RWPE2 (cell line): ENCODE measurements around the gene SUSD2.
A peak's percentile ranks its signal among the peaks of the same experiment; 100 is the strongest.

Experiments used
- ATAC-seq: fragments of 200-7000 bp; cut with Tn5 transposase; 3 replicates; pipeline ENCODE4 v1.9.1; 2021; ENCODE audit warnings: low read depth
- DNase-seq: peaks from one replicate; pipeline ENCODE4 v3.0.0-alpha.2; 2020; ENCODE audit warnings: low spot score
- H3K27ac ChIP-seq: fragments of 450-650 bp; 2 replicates; pipeline ENCODE4 v1.5.1; 2017; ENCODE audit warnings: mild to moderate bottlenecking; ENCODE audit not compliant: poor library complexity, severe bottlenecking
- H3K27me3 ChIP-seq: fragments of 250-450 bp; sonication (Bioruptor Pico); 2 replicates; pipeline ENCODE4 v1.5.1; 2021; ENCODE audit warnings: mild to moderate bottlenecking, moderate library complexity; ENCODE audit not compliant: insufficient read depth, poor library complexity, severe bottlenecking
- H3K36me3 ChIP-seq: fragments of 250-450 bp; sonication (Bioruptor Pico); 2 replicates; pipeline ENCODE4 v1.5.1; 2020; ENCODE audit warnings: low read depth, mild to moderate bottlenecking, moderate library complexity
- H3K4me1 ChIP-seq: fragments of 250-450 bp; sonication (Bioruptor Pico); 2 replicates; pipeline ENCODE4 v1.5.1; 2021; ENCODE audit warnings: mild to moderate bottlenecking, moderate library complexity; ENCODE audit not compliant: insufficient read depth, poor library complexity, severe bottlenecking
- H3K4me3 ChIP-seq: fragments of 250-450 bp; sonication (Bioruptor Pico); 2 replicates; pipeline ENCODE4 v1.5.1; 2021; ENCODE audit warnings: mild to moderate bottlenecking, moderate library complexity; ENCODE audit not compliant: severe bottlenecking
- H3K9me3 ChIP-seq: fragments of 250-450 bp; sonication (Bioruptor Pico); 2 replicates; pipeline ENCODE4 v1.5.1; 2021; ENCODE audit warnings: mild to moderate bottlenecking, moderate library complexity; ENCODE audit not compliant: severe bottlenecking
- TF ChIP-seq, protein P1 (sequence below): fragments of 450-650 bp; IDR thresholded peaks from one replicate; pipeline ENCODE4 v1.5.1; 2017; ENCODE audit warnings: mild to moderate bottlenecking, moderate library complexity; ENCODE audit not compliant: poor library complexity, severe bottlenecking

Gene SUSD2

DNA sequence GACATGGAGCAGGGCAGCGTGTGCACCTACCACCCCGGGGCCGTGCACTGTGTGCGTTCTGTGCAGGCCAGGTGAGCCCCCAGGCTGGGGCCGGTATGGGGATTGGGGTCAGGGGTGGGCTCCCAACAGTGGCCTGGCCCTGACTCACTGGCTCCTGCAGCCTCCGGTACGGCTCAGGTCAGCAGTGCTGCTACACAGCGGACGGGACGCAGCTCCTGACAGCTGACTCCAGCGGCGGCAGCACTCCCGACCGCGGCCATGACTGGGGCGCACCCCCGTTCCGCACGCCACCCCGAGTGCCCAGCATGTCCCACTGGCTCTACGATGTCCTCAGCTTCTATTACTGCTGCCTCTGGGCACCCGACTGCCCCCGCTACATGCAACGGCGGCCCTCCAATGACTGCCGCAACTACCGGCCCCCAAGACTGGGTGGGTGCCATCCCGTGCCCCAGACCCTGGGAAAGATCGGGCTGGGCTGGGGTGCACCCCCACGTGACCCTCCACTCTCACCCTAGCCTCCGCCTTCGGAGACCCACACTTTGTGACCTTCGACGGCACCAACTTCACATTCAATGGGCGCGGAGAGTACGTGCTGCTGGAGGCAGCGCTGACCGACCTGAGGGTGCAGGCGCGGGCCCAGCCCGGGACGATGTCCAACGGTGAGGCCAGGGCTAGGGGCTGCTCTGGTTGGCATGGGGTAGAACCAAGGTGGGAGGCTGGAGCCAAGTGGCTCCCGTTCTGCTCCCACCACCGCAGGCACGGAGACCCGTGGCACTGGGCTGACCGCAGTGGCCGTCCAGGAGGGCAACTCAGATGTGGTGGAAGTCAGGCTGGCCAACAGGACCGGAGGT, 4.4 kb downstream of the SUSD2 start:
- ATAC-seq (no peak), DNase-seq (peak; percentile 57)
- no peaks in the 10 kb centered on the region for H3K36me3 ChIP-seq
- peaks cover 17% of the 10 kb centered on the region for H3K4me1 ChIP-seq
- H3K4me3 ChIP-seq, result no peak overlapping the region
- H3K27ac ChIP-seq, result no peak overlapping the region
- H3K27me3 ChIP-seq, result no peaks in the 10 kb centered on the region
- H3K9me3 ChIP-seq, result no peaks in the 10 kb centered on the region
- TF ChIP-seq, protein P1, sequence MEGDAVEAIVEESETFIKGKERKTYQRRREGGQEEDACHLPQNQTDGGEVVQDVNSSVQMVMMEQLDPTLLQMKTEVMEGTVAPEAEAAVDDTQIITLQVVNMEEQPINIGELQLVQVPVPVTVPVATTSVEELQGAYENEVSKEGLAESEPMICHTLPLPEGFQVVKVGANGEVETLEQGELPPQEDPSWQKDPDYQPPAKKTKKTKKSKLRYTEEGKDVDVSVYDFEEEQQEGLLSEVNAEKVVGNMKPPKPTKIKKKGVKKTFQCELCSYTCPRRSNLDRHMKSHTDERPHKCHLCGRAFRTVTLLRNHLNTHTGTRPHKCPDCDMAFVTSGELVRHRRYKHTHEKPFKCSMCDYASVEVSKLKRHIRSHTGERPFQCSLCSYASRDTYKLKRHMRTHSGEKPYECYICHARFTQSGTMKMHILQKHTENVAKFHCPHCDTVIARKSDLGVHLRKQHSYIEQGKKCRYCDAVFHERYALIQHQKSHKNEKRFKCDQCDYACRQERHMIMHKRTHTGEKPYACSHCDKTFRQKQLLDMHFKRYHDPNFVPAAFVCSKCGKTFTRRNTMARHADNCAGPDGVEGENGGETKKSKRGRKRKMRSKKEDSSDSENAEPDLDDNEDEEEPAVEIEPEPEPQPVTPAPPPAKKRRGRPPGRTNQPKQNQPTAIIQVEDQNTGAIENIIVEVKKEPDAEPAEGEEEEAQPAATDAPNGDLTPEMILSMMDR, result no peak

DNA sequence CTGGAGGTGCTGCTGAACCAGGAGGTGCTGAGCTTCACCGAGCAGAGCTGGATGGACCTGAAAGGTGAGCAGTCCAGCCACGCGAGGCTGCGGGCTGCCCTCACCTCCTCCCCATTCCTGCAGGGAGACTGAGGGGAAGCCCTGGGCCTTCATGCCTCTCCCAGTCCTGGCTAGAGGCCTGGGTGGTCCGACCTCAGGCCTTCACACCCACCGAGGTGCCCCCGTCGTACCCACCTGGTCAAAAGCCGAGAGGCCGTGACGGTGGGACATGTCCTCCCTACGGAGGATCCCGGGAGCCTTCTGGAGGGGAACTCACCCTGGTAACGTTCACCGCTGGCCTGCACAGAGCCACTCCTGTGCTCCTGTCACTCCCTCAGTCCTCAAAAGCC, 5.1 kb downstream of the SUSD2 start:
- TF ChIP-seq, protein P1, result no peak
- H3K9me3 ChIP-seq, result no peaks in the 10 kb centered on the region

DNA sequence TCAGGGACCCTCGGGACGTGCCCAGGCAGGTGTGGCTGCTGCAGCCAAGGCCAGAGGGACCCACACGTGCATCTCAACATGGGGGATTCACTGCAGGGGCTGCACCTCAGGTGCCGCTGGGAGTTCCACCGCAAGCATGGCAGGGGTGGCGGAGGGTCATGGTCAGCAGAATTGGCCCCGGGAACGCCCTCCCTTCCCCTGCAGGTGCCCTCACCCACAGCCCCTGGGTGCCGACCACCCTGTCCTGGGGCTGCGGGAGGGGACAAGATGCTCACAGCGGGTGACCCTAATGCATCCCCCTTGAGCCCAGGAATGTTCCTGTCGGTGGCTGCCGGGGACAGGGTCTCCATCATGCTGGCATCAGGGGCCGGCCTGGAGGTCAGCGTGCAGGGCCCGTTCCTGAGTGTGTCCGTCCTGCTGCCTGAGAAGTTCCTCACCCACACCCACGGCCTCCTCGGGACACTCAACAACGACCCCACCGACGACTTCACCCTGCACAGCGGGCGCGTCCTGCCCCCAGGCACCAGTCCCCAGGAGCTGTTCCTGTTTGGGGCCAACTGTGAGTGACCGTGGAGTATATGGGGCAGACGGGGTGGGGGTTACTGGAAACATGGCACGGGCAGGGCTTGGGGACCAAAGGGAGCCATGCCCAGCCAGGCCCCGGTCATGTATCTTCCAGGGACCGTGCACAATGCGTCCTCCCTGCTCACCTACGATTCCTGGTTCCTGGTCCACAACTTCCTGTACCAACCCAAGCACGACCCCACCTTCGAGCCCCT, 5.8 kb downstream of the SUSD2 start:
- no peaks in the 10 kb centered on the region for H3K9me3 ChIP-seq
- peak; percentile 58 for DNase-seq
- peaks cover 17% of the 10 kb centered on the region for H3K4me1 ChIP-seq
- TF ChIP-seq, protein P1, result no peak
- ATAC-seq, result no peak
- no peaks in the 10 kb centered on the region for H3K27me3 ChIP-seq
- no peak overlapping the region for H3K27ac ChIP-seq
- H3K36me3 ChIP-seq, result no peaks in the 10 kb centered on the region
- H3K4me3 ChIP-seq, result no peak overlapping the region

More for the DNA sequence above, 5.1 kb downstream of the SUSD2 start:
- peak; percentile 55 for DNase-seq
- H3K36me3 ChIP-seq, result no peaks in the 10 kb centered on the region
- no peaks in the 10 kb centered on the region for H3K27me3 ChIP-seq
- H3K4me3 ChIP-seq, result no peak overlapping the region
- H3K4me1 ChIP-seq, result peaks cover 17% of the 10 kb centered on the region
- no peak overlapping the region for H3K27ac ChIP-seq
- ATAC-seq, result no peak

DNA sequence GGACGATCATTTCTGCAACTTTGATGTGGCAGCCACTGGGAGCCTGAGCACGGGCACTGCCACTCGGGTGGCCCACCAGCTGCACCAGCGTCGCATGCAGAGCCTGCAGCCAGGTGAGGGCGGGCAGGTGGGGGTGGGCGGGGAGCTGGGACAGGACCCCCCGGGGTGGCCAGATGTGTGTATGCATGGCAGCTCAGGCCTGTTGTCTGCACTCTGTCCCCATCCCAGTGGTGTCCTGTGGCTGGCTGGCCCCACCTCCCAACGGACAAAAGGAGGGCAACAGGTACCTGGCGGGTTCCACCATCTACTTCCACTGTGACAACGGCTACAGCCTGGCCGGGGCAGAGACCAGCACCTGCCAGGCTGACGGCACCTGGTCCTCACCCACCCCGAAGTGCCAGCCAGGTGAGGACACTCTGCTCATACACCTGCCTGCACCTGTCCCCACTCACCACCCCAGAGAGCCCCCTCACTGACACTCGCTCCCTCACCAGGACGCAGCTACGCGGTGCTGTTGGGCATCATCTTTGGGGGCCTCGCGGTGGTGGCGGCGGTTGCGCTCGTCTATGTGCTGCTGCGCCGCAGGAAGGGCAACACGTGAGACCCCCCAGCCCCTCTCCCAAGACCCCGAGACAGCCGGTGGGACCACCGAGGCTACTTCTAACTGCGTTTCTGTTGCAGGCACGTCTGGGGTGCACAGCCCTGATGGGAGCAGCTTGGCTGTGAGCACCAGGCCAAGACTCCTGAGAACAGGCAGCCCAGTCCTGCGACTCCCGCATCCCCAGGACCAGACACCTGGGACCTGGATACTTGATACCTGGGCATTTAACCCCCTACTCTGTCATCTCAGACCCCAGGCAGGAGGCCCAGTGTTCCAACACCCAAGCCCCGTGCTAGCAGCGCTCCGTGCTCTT, 6.7 kb downstream of the SUSD2 start:
- DNase-seq, result peak; percentile 54
- Histone ChIP-seq H3K36me3 (no peaks in the 10 kb centered on the region), H3K4me3 (no peak overlapping the region), H3K27me3 (no peaks in the 10 kb centered on the region), H3K9me3 (no peaks in the 10 kb centered on the region), H3K27ac (peak overlapping the region; percentile 66), H3K4me1 (peaks cover 17% of the 10 kb centered on the region)
- TF ChIP-seq, protein P1, result no peak
- no peak for ATAC-seq
